Renal cortex interstitium (tissue), 11 donors: ENCODE measurements around the gene HSD17B13. TPM values are rescaled to one million over a fixed set of nuclear protein-coding genes. Genes with fewer than 3 reads are reported as not detected.
A peak's percentile ranks its signal among the peaks of the same experiment; 100 is the strongest.

Source experiments
- DNase-seq, 11 donors: peaks; one replicate each; pipeline ENCODE4 v3.0.0-alpha.2; 2013; ENCODE audit warnings: low read depth in 9 of 11, low spot score in 4 of 11; ENCODE audit errors: extremely low read depth in 1 of 11
- polyA plus RNA-seq, 3 donors: library from polyadenylated mRNA; unstranded; fragments of 120-200 nt; gene quantifications; one replicate each; pipeline ENCODE4 v1.2.1, GENCODE V29; 2013; ENCODE audit not compliant: insufficient read length in 3 of 3

HSD17B13 gene
- polyA plus RNA-seq, 3 donors: 0.25 to 0.39 (median 0.35) TPM

DNA sequence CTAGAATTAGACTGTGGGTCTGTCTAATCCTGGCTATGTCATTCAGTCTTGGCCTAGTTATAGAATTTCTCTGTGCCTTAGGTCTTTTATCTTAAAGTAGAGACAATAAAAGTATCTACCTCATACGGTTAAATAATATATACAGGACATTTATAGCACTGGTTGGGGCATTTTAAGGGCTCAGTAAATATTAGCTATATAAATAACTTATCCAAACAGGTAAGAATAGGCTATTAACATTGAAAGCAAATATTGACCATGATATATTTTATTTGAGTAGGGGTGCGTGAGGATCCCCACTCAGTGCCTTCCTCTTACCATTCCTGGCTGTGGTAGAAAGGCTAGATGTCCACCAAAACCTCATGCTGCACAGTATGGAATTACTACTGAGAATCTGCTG, 47.4 kb downstream of the HSD17B13 start:
- DNase-seq: no peak

DNA sequence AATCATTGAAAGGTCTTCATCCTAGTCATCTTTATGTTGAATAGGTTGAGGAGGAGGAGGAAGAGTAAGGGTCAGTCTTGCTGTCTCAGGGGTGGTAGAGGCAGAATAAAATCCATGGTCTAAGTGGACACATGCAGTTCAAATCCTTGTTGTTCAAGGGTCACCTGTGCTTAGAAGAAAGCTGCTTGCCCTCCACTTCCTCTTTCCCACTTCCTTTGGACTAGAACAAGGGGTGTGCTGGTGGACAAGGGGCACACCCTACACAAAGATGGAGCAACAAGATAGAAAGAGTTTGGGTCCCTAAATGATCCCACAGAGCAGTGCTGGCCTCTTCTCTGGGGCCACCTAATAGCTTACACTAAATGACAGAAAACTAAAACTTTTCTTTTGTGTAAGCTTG, 47.9 kb downstream of the HSD17B13 start:
- no peak for DNase-seq

DNA sequence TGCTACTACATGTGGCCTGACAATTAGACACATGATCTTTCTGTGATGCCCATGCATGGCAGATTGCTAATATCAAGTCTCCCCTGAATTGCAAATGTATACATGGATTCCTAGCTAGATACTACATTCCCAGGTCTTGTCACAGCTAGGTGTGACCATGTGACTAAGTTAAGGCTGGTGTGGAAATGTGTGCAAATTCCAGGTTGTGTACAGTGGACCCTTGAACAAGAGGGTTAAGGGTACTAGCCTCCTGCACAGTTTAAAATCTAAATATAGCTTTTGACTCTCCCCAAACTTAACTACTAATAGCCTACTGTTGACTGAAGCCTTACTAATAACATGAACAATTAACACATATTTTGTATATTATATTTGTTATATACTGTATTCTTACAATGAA, 48.4 kb downstream of the HSD17B13 start:
- DNase-seq: no peak

DNA sequence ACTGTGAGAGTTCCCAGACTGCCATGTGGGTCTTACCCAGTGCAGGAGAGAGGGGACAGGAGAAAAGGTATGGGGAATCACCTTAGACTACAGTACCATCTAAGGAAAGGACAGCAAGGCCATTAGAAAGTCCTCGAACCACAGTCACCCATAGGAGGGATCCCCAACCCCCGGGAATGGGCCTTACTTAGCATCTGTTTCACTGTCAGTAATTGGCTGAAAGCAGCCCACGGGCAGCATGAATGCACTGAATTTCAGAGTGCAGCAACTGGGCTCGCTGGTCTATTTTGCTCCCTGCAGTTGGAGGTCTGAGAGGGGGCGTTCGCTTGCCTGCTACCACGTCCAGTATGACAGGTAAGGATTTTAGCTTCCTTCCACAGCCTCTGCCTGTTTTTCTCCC, 51.9 kb downstream of the HSD17B13 start:
- DNase-seq: no peak

- peak in 2 of 11 donors; percentile 4 to 33 for DNase-seq
Measured at GRCh38 chr4:87270144-87270543, 52.5 kb downstream of the HSD17B13 start.

GRCh38 chr4:87268411-87268810, 54.3 kb downstream of the HSD17B13 start:
- no peak for DNase-seq

DNA sequence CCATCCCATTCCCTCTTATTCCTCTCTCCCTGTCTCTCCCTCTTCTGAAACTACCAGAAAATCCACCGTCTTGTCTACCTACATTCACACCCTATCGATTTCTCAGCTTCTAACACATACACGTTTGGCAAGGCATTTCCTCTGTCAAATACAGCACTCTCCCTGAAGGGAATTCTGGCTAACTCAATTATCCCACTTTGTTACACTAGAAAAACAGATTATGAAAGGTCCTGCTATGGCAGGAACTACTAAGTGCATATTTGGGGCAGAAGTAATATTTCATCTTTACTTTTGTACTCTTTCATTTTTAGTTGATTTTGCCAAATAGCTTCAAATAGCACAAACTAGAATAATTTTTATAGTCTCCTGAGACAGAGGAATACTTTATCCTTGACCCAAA, 55.7 kb downstream of the HSD17B13 start:
- no peak for DNase-seq

- DNase-seq: no peak
Measured at GRCh38 chr4:87262886-87263285, 59.8 kb downstream of the HSD17B13 start.

GRCh38 chr4:87260477-87260876, 62.2 kb downstream of the HSD17B13 start:
- no peak for DNase-seq

- DNase-seq: no peak
Measured at GRCh38 chr4:87258677-87259076, 64.0 kb downstream of the HSD17B13 start.

DNA sequence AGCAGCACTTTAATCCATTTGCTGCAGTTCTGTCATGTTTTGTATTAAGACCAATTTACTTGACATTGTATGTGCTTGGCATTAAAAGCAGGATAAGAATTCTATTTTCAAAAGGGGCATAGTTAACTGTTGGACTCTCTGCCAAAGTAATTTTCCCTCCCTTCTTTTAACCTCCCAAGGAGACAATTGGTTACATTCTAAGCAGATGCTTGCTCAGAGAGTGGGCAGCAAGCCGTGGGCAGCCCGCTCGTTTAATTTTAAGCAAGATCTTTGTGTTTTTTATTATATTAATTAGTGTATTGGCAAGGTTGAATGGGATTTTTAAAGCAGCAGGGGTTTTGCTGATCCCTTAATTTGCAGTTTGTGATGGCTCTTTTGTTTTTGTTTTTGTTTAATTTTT, 65.2 kb downstream of the HSD17B13 start:
- no peak for DNase-seq

DNA sequence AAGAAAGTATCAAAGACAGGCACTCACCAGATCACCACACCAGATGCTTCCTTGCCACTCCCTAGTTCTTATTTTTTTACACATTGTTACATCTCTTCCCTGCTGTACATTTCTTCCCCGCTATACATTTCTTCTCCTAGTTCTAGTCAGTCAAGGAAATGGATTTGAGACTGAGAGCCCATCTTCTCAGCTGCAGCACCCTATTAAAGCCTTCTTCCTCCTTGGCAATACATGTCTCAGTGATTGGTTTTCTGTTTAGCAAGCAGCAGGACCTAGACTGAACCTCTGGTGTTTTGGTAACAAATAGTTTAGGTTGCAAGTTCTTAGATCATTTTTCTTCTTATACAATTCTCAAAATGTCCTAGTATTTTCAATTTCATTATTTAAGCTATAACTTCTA, 66.9 kb downstream of the HSD17B13 start:
- DNase-seq: no peak

Other genes with a start within 250 kb of the HSD17B13 start
- 10 to 100 TPM; 18.4 to 19.9 (median 18.5) TPM for gene KLHL8, start 102.3 kb downstream of the HSD17B13 start, polyA plus RNA-seq
- 10 to 100 TPM; 48.9 to 70.0 (median 53.9) TPM for gene HSD17B11, start 68.3 kb upstream of the HSD17B13 start, polyA plus RNA-seq
- 10 to 100 TPM; 66.1 to 74.1 (median 69.7) TPM for gene NUDT9, start 99.7 kb upstream of the HSD17B13 start, polyA plus RNA-seq
- 10 to 100 TPM in 2 of 3 donors, 1 to 10 TPM in 1; 7.5 to 15.3 (median 13.0) TPM for gene SPARCL1, start 206.5 kb upstream of the HSD17B13 start, polyA plus RNA-seq